Hematopoietic multipotent progenitor cell (in vitro differentiated cells): ENCODE results near the gene LRP5. TPM values are rescaled to one million over a fixed set of nuclear protein-coding genes. Genes with fewer than 3 reads are reported as not detected.
"Not testable (repeated sequence)": the region's sequence is repeated elsewhere in the genome, so short reads cannot be mapped to it uniquely, and the experiment has no call there.

Experiments
- DNase-seq, 3 donors: peaks; one replicate each; pipeline ENCODE4 v3.0.0-alpha.2; 2011 to 2015; ENCODE audit warnings: low read depth in 2 of 3, low spot score in 2 of 3
- total RNA-seq: library from RNA; depleted of rRNA; stranded (reverse); fragments of >200 nt; gene quantifications from one replicate; pipeline ENCODE4 v1.2.3, GENCODE V29; 2012

LRP5 gene
- total RNA-seq, 1 donor = 70.0 TPM

GRCh38 chr11:68384530-68385081, 72.2 kb downstream of the LRP5 start:
- no peak for DNase-seq

- DNase-seq = no peak
Measured at GRCh38 chr11:68385128-68385527, 72.7 kb downstream of the LRP5 start.

GRCh38 chr11:68386331-68386978, 74.1 kb downstream of the LRP5 start:
- DNase-seq = no peak

GRCh38 chr11:68387840-68388239, 75.4 kb downstream of the LRP5 start:
- DNase-seq = no peak

GRCh38 chr11:68388595-68389198, 76.3 kb downstream of the LRP5 start:
- no peak for DNase-seq

- DNase-seq = no peak
Measured at GRCh38 chr11:68390315-68390714, 77.9 kb downstream of the LRP5 start.

GRCh38 chr11:68392822-68393221, 80.4 kb downstream of the LRP5 start:
- DNase-seq = no peak

- DNase-seq = no peak
Measured at GRCh38 chr11:68396516-68396915, 84.1 kb downstream of the LRP5 start.

- DNase-seq = no peak
Measured at GRCh38 chr11:68397256-68397655, 84.9 kb downstream of the LRP5 start.

GRCh38 chr11:68398995-68399851, 86.8 kb downstream of the LRP5 start:
- peak in 1 of 3 donors; percentile 18 for DNase-seq

GRCh38 chr11:68399916-68400315, 87.5 kb downstream of the LRP5 start:
- DNase-seq = no peak

GRCh38 chr11:68400584-68400983, 88.2 kb downstream of the LRP5 start:
- not testable (repeated sequence) for DNase-seq

- no peak for DNase-seq
Measured at GRCh38 chr11:68401856-68402255, 89.5 kb downstream of the LRP5 start.

- DNase-seq = no peak
Measured at GRCh38 chr11:68402355-68403031, 90.1 kb downstream of the LRP5 start.

GRCh38 chr11:68403424-68403823, 91.0 kb downstream of the LRP5 start:
- DNase-seq = no peak

- DNase-seq = no peak
Measured at GRCh38 chr11:68403831-68404230, 91.4 kb downstream of the LRP5 start.

GRCh38 chr11:68406324-68407313, 94.2 kb downstream of the LRP5 start:
- no peak for DNase-seq

GRCh38 chr11:68408512-68408911, 96.1 kb downstream of the LRP5 start:
- no peak for DNase-seq

GRCh38 chr11:68409748-68410344, 97.5 kb downstream of the LRP5 start:
- DNase-seq = no peak
